HG03565 (cell line): ENCODE results near the gene NRG2.

Source experiments
- ATAC-seq: cut with Tn5 transposase; IDR thresholded peaks from one replicate; pipeline ENCODE4 v1.9.1; 2021; ENCODE audit warnings: mild to moderate bottlenecking, moderate library complexity; ENCODE audit not compliant: unreplicated experiment

Gene NRG2

GRCh38 chr5:139822553-139823425 is 220.3 kb downstream of the NRG2 start:
- ATAC-seq = no peak

- no peak for ATAC-seq
Observed at GRCh38 chr5:139821806-139822552, 221.1 kb downstream of the NRG2 start.

DNA sequence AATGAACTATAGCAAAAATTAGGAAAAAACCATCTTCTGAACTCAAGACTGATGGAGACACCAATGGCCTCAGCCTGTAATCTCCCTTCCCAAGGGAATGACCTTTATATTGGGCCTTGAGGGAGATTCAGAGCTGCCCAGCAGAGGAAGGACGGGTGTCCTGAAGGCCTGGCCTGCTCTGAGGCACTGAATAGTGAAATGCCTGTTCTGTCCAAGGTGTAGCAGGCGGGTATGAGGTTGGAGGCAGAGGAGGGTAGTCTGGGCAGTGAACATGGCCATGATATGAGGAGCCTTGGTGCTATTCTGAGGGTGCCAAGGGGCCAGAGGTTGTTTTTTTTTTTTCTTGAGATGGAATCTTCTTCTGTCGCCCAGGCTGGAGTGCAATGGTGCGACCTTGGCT is 222.5 kb downstream of the NRG2 start:
- ATAC-seq = no peak

DNA sequence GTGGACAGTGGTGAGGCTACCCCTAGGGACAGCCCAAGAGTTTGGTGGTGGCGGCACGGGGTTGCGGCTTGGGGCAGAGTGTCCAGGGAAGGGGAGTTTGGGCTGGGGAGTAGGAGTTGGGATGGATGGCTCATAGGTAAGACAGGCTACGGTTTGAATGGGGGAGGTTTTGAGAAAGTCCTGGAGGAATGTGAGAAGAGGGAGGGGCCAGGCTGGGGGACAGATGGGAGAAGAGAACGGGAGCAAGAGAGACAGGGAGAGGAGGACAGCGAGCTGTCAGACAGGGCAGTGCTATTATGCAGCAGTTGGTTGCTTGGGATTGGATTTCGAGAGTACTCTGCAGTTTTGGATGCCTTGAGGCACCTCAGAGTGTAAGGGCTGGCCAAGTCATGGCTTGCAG is 223.0 kb downstream of the NRG2 start:
- no peak for ATAC-seq

- ATAC-seq = no peak
Observed at GRCh38 chr5:139817970-139818369, 225.1 kb downstream of the NRG2 start.

- no peak for ATAC-seq
Observed at GRCh38 chr5:139817362-139817761, 225.7 kb downstream of the NRG2 start.

GRCh38 chr5:139816566-139816965 is 226.5 kb downstream of the NRG2 start:
- no peak for ATAC-seq

DNA sequence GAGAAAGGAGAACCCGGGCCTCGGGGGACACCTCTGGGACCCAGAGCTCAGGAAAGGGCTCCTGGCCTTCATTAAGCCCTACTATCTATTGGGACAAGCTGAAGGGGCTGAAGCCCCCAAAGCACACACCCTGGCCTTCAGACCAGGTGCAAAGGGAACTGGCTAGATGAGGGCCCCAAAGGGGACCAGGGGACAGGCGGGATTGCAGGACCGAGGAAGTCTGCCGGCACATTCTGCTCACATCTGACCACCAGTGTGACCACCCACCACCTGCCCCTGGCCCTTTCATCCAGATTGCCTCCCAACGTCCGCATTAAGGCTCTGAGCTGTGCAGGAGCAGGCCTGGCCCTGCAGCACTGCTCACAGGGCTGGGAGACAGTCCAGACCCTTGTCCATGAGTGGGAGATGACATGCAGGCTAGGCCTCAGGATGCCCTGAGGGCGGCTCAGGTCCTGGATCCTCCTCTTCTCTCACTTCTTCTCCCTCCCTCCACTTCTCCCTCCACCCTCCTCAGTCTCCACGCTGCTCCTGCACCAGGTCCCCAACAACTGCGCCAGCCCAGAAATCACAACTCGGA is 228.3 kb downstream of the NRG2 start:
- no peak for ATAC-seq

DNA sequence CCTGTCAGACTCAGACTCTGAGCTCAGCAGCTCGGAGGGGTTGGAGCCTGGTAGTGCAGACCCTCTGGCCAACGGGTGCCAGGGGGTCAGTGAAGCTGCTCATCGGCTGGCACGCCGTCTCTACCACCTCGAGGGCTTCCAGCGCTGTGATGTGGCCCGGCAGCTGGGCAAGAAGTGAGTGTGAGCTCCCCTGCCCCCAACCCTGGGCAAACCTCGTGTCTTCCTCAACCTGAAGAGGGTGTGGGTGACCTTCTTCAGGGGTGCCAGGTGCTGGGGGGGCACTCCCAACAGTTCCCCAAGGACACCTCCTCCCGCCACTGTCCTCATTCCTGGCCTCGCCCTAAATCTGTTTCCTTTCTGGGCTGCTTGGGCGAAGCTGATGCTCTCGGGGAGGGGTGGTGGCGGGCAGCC is 228.9 kb downstream of the NRG2 start:
- ATAC-seq = no peak

DNA sequence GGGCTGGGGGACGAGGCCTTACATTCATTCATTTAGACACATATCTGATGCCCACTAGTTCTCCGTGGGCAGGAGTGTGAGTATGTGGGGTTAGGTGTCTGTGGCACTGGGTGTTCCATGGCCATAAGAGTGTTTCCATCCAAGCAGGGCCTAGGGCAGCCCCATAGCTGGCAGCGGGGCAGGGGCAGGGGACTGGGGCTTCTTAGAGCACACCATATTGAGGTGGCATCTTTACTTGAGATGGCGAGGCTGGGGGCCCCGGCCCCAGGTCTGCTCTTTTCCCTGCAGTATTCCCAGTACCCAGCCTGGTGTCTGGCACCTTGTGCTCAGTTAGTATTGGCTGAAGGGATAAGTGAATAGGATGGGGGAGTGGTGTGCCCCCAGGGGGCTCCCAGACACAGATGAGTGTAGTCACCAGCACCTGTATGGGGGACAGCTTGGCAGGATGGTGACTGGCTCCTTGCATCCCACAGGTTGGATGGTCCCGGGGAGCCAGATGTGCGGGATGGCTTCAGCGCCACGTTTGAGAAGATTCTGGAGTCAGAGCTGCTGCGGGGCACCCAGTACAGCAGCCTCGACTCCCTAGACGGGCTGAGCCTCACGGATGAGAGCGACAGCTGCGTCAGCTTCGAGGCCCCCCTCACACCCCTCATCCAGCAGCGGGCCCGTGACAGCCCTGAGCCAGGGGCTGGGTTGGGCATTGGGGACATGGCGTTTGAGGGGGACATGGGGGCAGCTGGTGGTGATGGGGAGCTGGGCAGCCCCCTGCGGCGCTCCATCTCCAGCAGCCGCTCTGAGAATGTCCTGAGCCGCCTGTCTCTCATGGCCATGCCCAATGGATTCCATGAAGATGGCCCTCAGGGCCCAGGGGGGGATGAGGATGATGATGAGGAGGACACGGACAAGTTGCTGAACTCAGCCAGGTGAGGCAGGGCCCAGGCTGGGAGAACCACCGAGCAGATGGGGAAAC is 230.0 kb downstream of the NRG2 start:
- ATAC-seq = no peak

DNA sequence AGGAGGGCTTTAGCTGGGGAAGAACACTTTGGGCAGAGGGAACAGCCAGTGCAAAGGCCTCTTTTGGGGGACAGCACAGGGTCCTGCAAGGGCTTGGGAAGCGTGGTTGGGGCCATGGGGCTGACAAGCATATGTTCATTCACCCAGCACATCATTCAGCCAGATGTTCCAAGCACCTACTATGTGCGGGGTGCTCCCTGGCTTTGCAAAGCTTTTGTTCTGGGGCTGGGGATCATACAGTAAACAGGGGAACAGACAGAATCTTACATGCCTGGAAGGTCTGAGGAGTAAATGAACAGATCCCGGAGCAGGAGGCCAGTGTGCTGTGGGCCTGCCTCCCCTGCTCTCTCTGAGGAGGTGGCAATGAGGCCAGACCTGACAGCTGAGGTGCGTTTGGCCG is 230.8 kb downstream of the NRG2 start:
- no peak for ATAC-seq

- no peak for ATAC-seq
Observed at GRCh38 chr5:139811274-139811607, 231.9 kb downstream of the NRG2 start.

- ATAC-seq = no peak
Observed at GRCh38 chr5:139810341-139811273, 232.5 kb downstream of the NRG2 start.

DNA sequence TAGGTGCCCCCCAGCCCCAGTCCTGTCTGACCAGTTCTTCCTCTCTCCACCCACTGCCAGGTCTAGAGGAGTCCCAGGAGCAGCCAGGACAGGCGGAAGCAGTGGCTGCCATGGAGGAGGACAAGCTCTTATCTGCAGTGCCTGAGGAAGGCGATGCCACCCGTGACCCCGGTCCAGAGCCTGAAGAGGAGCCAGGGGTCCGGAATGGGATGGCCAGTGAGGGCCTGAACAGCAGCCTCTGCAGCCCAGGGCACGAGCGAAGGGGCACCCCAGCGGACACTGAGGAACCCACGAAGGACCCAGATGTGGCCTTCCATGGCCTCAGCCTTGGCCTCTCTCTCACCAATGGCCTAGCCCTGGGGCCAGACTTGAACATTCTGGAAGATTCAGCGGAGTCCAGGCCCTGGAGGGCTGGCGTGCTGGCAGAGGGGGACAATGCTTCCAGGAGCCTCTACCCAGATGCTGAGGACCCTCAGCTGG is 233.7 kb downstream of the NRG2 start:
- ATAC-seq = no peak

DNA sequence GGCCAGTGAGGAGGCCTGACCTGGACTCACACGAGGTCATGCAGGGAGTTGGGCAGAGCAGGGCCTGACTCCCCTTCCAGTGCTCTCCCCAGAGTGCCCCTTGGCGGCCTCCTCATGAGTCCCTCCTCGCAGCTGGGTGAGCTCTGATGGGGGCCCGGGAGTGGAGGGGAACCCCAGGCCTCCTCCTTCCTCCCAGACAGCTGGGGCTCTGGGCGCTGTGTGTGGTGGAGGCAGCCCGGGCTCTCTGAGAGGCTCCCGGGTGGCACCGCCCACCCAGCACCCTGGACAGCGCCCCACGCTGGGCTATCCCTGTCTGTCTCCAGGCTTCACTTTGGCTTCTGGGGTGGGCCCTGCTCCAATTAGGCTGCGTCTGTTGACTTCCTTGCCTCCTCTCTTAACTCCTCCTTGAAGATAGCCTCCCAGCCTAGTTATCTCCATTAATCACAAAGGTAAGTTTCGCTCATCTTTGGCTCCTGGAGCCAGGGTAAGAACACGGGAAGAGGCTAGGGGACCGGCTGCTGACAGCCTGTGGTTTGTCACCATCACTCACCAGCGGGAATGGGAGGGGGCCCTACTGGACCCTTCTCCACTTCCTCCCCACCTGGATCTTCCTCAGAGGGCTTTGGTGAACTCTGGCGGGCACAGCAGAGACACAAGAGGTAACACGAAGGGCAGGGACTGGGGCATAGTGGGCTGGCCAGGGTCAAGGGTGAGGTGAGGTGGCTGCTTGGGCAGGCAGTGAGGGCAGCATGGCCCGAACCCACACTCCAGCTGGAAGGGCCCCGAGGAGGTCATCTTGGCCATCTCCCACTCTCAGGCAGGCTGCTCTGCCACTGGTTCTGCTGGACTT is 234.4 kb downstream of the NRG2 start:
- ATAC-seq = no peak

DNA sequence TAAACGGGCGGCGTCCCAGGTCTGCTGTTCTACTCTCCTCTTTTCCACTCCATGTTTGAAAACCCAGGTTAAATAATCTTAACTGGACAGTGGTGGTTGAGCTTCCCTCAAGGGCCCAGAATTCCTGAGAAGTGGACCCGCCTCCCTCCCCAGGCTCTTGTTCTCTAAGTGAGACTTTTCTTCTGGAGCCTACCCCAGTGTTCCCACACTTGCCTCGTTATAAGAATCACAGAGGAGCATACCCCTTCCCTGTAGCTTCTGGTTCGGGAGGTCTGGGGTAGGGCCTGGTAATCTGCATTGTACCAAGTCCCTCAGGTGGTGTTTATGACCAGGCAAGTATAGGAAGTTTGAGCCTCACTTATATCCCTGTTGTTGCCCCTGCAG is 235.5 kb downstream of the NRG2 start:
- ATAC-seq = no peak

DNA sequence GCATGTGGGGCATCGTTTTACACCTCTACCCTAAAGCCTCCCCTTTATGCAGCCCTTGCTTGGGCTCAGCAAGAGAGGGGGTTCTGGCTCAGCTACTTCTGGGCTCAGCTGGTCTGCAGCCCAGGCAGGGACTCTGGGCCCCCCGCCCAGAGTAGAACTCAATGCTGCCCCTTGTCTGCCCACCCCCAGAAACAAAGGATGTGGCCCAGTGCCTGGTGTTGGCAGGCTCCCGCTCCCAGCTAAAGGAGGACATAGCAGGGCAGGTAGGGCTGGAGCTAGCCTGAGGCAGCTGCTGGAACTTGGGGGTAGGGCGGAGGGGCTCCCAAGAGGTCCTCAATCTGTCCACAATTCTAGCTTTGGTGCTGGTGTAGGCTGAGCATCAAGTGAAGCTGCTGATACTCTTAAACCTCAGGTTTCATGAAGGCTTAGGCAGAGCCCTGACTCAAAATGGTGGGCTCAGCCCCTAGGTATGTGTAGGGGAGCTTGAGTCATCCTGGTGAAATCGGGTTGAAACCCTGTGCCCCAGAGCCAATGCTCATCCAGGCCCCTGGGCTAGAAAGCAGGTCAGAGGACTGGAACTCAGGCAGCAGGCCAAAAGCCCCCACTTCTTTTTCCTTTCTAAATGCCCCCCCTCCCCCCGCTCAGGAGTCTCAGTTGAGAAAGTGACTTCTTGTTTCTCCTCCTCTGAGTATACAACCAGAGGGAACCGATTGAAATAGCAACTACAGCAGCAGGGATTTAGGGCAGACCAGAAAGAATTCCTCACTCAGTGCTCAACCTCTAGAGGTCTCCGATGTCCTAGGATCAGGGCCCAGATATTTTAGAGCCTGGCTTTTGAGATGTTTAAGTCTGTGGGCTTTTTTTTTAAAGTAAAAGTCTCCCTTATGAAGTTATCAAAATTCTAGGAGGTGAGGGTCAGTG is 236.1 kb downstream of the NRG2 start:
- no peak for ATAC-seq

DNA sequence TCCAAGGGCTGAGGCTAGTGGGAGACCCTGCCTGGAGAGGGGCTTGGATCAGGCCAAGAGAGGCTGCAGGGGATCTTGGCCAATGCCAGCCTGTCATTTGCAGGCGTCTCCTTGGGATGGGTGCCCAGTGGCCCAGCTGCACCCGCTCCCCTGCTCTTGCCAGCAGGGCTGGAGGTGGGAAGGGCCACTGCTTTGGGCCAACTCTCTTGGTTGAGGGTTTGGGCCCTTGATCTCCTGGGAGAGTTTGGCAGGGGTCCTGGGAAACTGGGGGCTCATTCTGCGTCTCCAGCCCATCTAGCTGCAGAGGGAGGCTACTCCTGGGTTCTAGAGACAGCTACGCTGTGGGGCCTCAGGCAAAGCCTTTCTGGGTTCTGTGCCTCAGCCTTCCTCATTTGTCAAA is 237.0 kb downstream of the NRG2 start:
- no peak for ATAC-seq
